DOHH2 (cell line): Measurements from ENCODE around the gene TRIM40.

Experiments used
- H3F3A ChIP-seq: fragments of 200-600 bp; sonication (generic), shearing (Covaris generic); 2 replicates; pipeline ENCODE4 v1.6.0; 2016; ENCODE audit warnings: antibody characterized with exemption, mild to moderate bottlenecking; ENCODE audit not compliant: control insufficient read depth, insufficient read depth
- H3K27ac ChIP-seq: fragments of 200-600 bp; sonication (generic); 2 replicates; pipeline ENCODE4 v1.5.1; 2014; ENCODE audit warnings: low read depth, mild to moderate bottlenecking, low read length, moderate library complexity
- H3K27me3 ChIP-seq: fragments of 200-600 bp; sonication (generic); 2 replicates; pipeline ENCODE4 v1.6.1; 2014; ENCODE audit warnings: mild to moderate bottlenecking, low read length, mixed read lengths; ENCODE audit not compliant: control insufficient read depth
- H3K36me3 ChIP-seq: fragments of 200-600 bp; sonication (generic); 2 replicates; pipeline ENCODE4 v1.6.1; 2014; ENCODE audit warnings: mild to moderate bottlenecking, low read length, moderate library complexity, mixed read lengths; ENCODE audit not compliant: control insufficient read depth
- H3K4me1 ChIP-seq: fragments of 200-600 bp; sonication (generic); 2 replicates; pipeline ENCODE4 v1.6.1; 2014; ENCODE audit warnings: mild to moderate bottlenecking, low read length, mixed read lengths; ENCODE audit not compliant: control insufficient read depth
- H3K4me2 ChIP-seq: fragments of 200-600 bp; sonication (generic); 2 replicates; pipeline ENCODE4 v1.6.0; 2014; ENCODE audit warnings: mild to moderate bottlenecking, low read length, moderate library complexity
- H3K4me3 ChIP-seq: fragments of 200-600 bp; sonication (generic); 2 replicates; pipeline ENCODE4 v1.5.1; 2014; ENCODE audit warnings: mild to moderate bottlenecking, low read length, mixed read lengths
- H3K79me2 ChIP-seq: fragments of 200-600 bp; sonication (generic); 2 replicates; pipeline ENCODE4 v1.6.1; 2014; ENCODE audit warnings: mild to moderate bottlenecking, low read length, mixed read lengths; ENCODE audit not compliant: control insufficient read depth
- H3K9me2 ChIP-seq: fragments of 200-600 bp; sonication (generic); replicated peaks from 2 replicates; pipeline ENCODE4 v1.6.1; 2014; ENCODE audit warnings: mild to moderate bottlenecking, low read length, mixed read lengths; ENCODE audit not compliant: control insufficient read depth
- H3K9me3 ChIP-seq: fragments of 200-600 bp; sonication (generic); 2 replicates; pipeline ENCODE4 v1.6.1; 2014; ENCODE audit warnings: antibody characterized with exemption, low read length, mixed read lengths; ENCODE audit not compliant: control insufficient read depth, insufficient read depth
- H4K20me1 ChIP-seq: fragments of 200-600 bp; sonication (generic); 2 replicates; pipeline ENCODE4 v1.6.0; 2014; ENCODE audit warnings: low read depth, mild to moderate bottlenecking, antibody characterized with exemption, low read length, moderate library complexity; ENCODE audit not compliant: control insufficient read depth, insufficient read depth
- CTCF ChIP-seq: fragments of 200-600 bp; sonication (generic); IDR thresholded peaks from one replicate; pipeline ENCODE4 v1.5.1; 2014; ENCODE audit warnings: antibody characterized with exemption, mild to moderate bottlenecking, low read depth, low read length; ENCODE audit not compliant: poor library complexity, severe bottlenecking
- EZH2phosphoT487 ChIP-seq: fragments of 200-600 bp; sonication (generic); IDR thresholded peaks from 2 replicates; pipeline ENCODE4 v1.6.1; 2017; ENCODE audit warnings: borderline replicate concordance, mild to moderate bottlenecking, antibody characterized with exemption, low read length, moderate library complexity, mixed read lengths

The TRIM40 gene

GRCh38 chr6:30184417-30185031, 48.6 kb downstream of the TRIM40 start:
- 0 out of 2 replicates have a peak, but pooled peaks cover 3% of the 10 kb centered on the region for H3K27me3 ChIP-seq
- H3K27ac ChIP-seq: no peak overlapping the region
- no peak overlapping the region for H3K4me3 ChIP-seq
- H3K4me2 ChIP-seq: no peak overlapping the region
- H4K20me1 ChIP-seq: no peaks in the 10 kb centered on the region
- no peaks in the 10 kb centered on the region for H3K79me2 ChIP-seq
- H3K9me3 ChIP-seq: peaks cover 14% of the 10 kb centered on the region; the same call in 1 of the 2 replicates
- no peaks in the 10 kb centered on the region for H3F3A ChIP-seq
- peaks cover 41% of the 10 kb centered on the region for H3K36me3 ChIP-seq
- TF ChIP-seq CTCF (no peak), EZH2phosphoT487 (no peak)
- no peaks in the 10 kb centered on the region for H3K9me2 ChIP-seq
- H3K4me1 ChIP-seq: no peaks in the 10 kb centered on the region

GRCh38 chr6:30185846-30186484, 50.0 kb downstream of the TRIM40 start:
- Histone ChIP-seq H3K27me3 (no peaks in the 10 kb centered on the region), H3K36me3 (peaks cover 55% of the 10 kb centered on the region), H3K9me2 (no peaks in the 10 kb centered on the region), H3K79me2 (no peaks in the 10 kb centered on the region), H3K9me3 (peaks cover 8% of the 10 kb centered on the region; the same call in 1 of the 2 replicates), H3F3A (no peaks in the 10 kb centered on the region), H3K27ac (no peak overlapping the region), H4K20me1 (no peaks in the 10 kb centered on the region), H3K4me2 (no peak overlapping the region), H3K4me1 (no peaks in the 10 kb centered on the region), H3K4me3 (no peak overlapping the region)
- TF ChIP-seq EZH2phosphoT487 (no peak), CTCF (no peak)

GRCh38 chr6:30188541-30188940, 52.6 kb downstream of the TRIM40 start:
- H3K4me1 ChIP-seq: no peaks in the 10 kb centered on the region
- H3K79me2 ChIP-seq: no peaks in the 10 kb centered on the region
- no peaks in the 10 kb centered on the region for H3F3A ChIP-seq
- no peaks in the 10 kb centered on the region for H3K27me3 ChIP-seq
- no peaks in the 10 kb centered on the region for H3K9me2 ChIP-seq
- H3K27ac ChIP-seq: no peak overlapping the region
- peaks cover 67% of the 10 kb centered on the region for H3K36me3 ChIP-seq
- TF ChIP-seq CTCF (no peak), EZH2phosphoT487 (no peak)
- no peak overlapping the region for H3K4me3 ChIP-seq
- H4K20me1 ChIP-seq: no peaks in the 10 kb centered on the region
- H3K9me3 ChIP-seq: no peaks in the 10 kb centered on the region
- H3K4me2 ChIP-seq: no peak overlapping the region
